ACC112 (cell line): ENCODE data around the gene BHLHE41.
A peak's percentile ranks its signal among the peaks of the same experiment; 100 is the strongest.

Experiments
- H2AFZ ChIP-seq: fragments of 200-600 bp; sonication (generic); one replicate; pipeline ENCODE4 v1.6.0; 2017; ENCODE audit warnings: antibody characterized with exemption, low read length; ENCODE audit not compliant: unreplicated experiment
- H3K27ac ChIP-seq: fragments of 200-600 bp; sonication (generic); 2 replicates; pipeline ENCODE4 v1.5.1; 2014; ENCODE audit warnings: low read depth, mild to moderate bottlenecking, antibody characterized with exemption, low read length, moderate library complexity
- H3K27me3 ChIP-seq: fragments of 200-600 bp; sonication (generic); 2 replicates; pipeline ENCODE4 v1.6.1; 2014; ENCODE audit warnings: mild to moderate bottlenecking, antibody characterized with exemption, low read length, moderate library complexity, mixed read lengths; ENCODE audit not compliant: insufficient read depth
- H3K36me3 ChIP-seq: fragments of 200-600 bp; sonication (generic); 2 replicates; pipeline ENCODE4 v1.6.1; 2016; ENCODE audit warnings: mild to moderate bottlenecking, antibody characterized with exemption, low read length, moderate library complexity, mixed read lengths; ENCODE audit not compliant: insufficient read depth
- H3K4me1 ChIP-seq: fragments of 200-600 bp; sonication (generic); one replicate; pipeline ENCODE4 v1.6.1; 2016; ENCODE audit warnings: low read length, mixed read lengths; ENCODE audit not compliant: insufficient read depth, unreplicated experiment, control insufficient read depth
- H3K4me3 ChIP-seq: fragments of 200-600 bp; sonication (generic); 2 replicates; pipeline ENCODE4 v1.5.1; 2014; ENCODE audit warnings: mild to moderate bottlenecking, low read depth, low read length
- H3K79me2 ChIP-seq: fragments of 200-600 bp; sonication (generic); one replicate; pipeline ENCODE4 v1.6.0; 2016; ENCODE audit warnings: low read length; ENCODE audit not compliant: control insufficient read depth, unreplicated experiment, insufficient read depth

Gene BHLHE41

GRCh38 chr12:26122681-26123481, 2.0 kb downstream of the BHLHE41 start:
- peak overlapping the region; percentile 20; the same call in 1 of the 2 replicates for H3K27ac ChIP-seq
- no peaks in the 10 kb centered on the region for H3K36me3 ChIP-seq
- H3K79me2 ChIP-seq: no peaks in the 10 kb centered on the region
- peaks cover 13% of the 10 kb centered on the region for H3K4me1 ChIP-seq
- H2AFZ ChIP-seq: peak overlapping the region; percentile 57
- peak overlapping the region; percentile 92 for H3K4me3 ChIP-seq
- H3K27me3 ChIP-seq: no peaks in the 10 kb centered on the region

GRCh38 chr12:26122061-26122680, 2.7 kb downstream of the BHLHE41 start:
- H3K4me3 ChIP-seq: peak overlapping the region; percentile 92
- H3K36me3 ChIP-seq: no peaks in the 10 kb centered on the region
- H3K27me3 ChIP-seq: no peaks in the 10 kb centered on the region
- H3K27ac ChIP-seq: peak overlapping the region; percentile 20; the same call in 1 of the 2 replicates
- H3K79me2 ChIP-seq: no peaks in the 10 kb centered on the region
- no peak overlapping the region for H2AFZ ChIP-seq
- peaks cover 10% of the 10 kb centered on the region for H3K4me1 ChIP-seq

- H3K27me3 ChIP-seq: no peaks in the 10 kb centered on the region
- H3K79me2 ChIP-seq: no peaks in the 10 kb centered on the region
- no peak overlapping the region for H2AFZ ChIP-seq
- H3K4me1 ChIP-seq: peaks cover 5% of the 10 kb centered on the region
- no peak overlapping the region for H3K27ac ChIP-seq
- peak overlapping the region; percentile 92 for H3K4me3 ChIP-seq
- H3K36me3 ChIP-seq: no peaks in the 10 kb centered on the region
Measured at GRCh38 chr12:26121323-26122060, 3.3 kb downstream of the BHLHE41 start.

GRCh38 chr12:26120561-26121274, 4.1 kb downstream of the BHLHE41 start:
- no peak overlapping the region for H3K4me3 ChIP-seq
- no peak overlapping the region for H3K27ac ChIP-seq
- no peak overlapping the region for H2AFZ ChIP-seq
- H3K27me3 ChIP-seq: no peaks in the 10 kb centered on the region
- no peaks in the 10 kb centered on the region for H3K79me2 ChIP-seq
- H3K4me1 ChIP-seq: peaks cover 5% of the 10 kb centered on the region
- H3K36me3 ChIP-seq: no peaks in the 10 kb centered on the region

- Histone ChIP-seq H3K79me2 (no peaks in the 10 kb centered on the region), H2AFZ (no peak overlapping the region), H3K27me3 (no peaks in the 10 kb centered on the region)
Measured at GRCh38 chr12:26119391-26119989, 5.3 kb downstream of the BHLHE41 start.

GRCh38 chr12:26118308-26118707, 6.5 kb downstream of the BHLHE41 start:
- no peaks in the 10 kb centered on the region for H3K36me3 ChIP-seq
- no peak overlapping the region for H2AFZ ChIP-seq
- no peak overlapping the region for H3K27ac ChIP-seq
- H3K4me1 ChIP-seq: peaks cover 15% of the 10 kb centered on the region
- H3K4me3 ChIP-seq: no peak overlapping the region
- H3K79me2 ChIP-seq: no peaks in the 10 kb centered on the region
- no peaks in the 10 kb centered on the region for H3K27me3 ChIP-seq

More at GRCh38 chr12:26119391-26119989, 5.3 kb downstream of the BHLHE41 start:
- Histone ChIP-seq H3K27ac (no peak overlapping the region), H3K4me1 (peaks cover 10% of the 10 kb centered on the region), H3K4me3 (no peak overlapping the region), H3K36me3 (no peaks in the 10 kb centered on the region)

GRCh38 chr12:26116829-26117715, 7.8 kb downstream of the BHLHE41 start:
- no peak overlapping the region for H3K4me3 ChIP-seq
- H2AFZ ChIP-seq: no peak overlapping the region
- H3K27me3 ChIP-seq: no peaks in the 10 kb centered on the region
- H3K27ac ChIP-seq: no peak overlapping the region
- H3K4me1 ChIP-seq: peaks cover 22% of the 10 kb centered on the region
- no peaks in the 10 kb centered on the region for H3K36me3 ChIP-seq
- H3K79me2 ChIP-seq: no peaks in the 10 kb centered on the region

GRCh38 chr12:26114720-26115401, 10.0 kb downstream of the BHLHE41 start:
- no peaks in the 10 kb centered on the region for H3K79me2 ChIP-seq
- no peaks in the 10 kb centered on the region for H3K27me3 ChIP-seq
- H3K4me1 ChIP-seq: peaks cover 17% of the 10 kb centered on the region
- peak overlapping the region; percentile 66 for H2AFZ ChIP-seq
- H3K36me3 ChIP-seq: no peaks in the 10 kb centered on the region
- H3K27ac ChIP-seq: peak overlapping the region; percentile 85; the same call in 1 of the 2 replicates
- peak overlapping the region; percentile 83 for H3K4me3 ChIP-seq
